Glutamatergic neuron (in vitro differentiated cells): ENCODE measurements around the gene ETF1. TPM values are rescaled to one million over a fixed set of nuclear protein-coding genes. Genes with fewer than 3 reads are reported as not detected.

Experiments
- DNase-seq: peaks from one replicate; pipeline ENCODE4 v3.0.0; 2022
- H3K27ac Mint-ChIP-seq: one replicate; pipeline ENCODE4 v1.8.0; 2020; ENCODE audit warnings: mild to moderate bottlenecking, mixed read lengths, inconsistent platforms; ENCODE audit not compliant: unreplicated experiment
- H3K27me3 Mint-ChIP-seq: one replicate; pipeline ENCODE4 v1.8.0; 2020; ENCODE audit warnings: mild to moderate bottlenecking, moderate library complexity, mixed read lengths, inconsistent platforms; ENCODE audit not compliant: unreplicated experiment
- H3K36me3 Mint-ChIP-seq: one replicate; pipeline ENCODE4 v1.8.0; 2020; ENCODE audit warnings: mild to moderate bottlenecking, mixed read lengths, inconsistent platforms; ENCODE audit not compliant: unreplicated experiment
- H3K4me1 Mint-ChIP-seq: one replicate; pipeline ENCODE4 v1.8.0; 2020; ENCODE audit warnings: mild to moderate bottlenecking, low read depth, mixed read lengths, inconsistent platforms; ENCODE audit not compliant: unreplicated experiment
- H3K4me3 Mint-ChIP-seq: one replicate; pipeline ENCODE4 v1.8.0; 2020; ENCODE audit warnings: mild to moderate bottlenecking, mixed read lengths, inconsistent platforms; ENCODE audit not compliant: unreplicated experiment
- H3K9me3 Mint-ChIP-seq: one replicate; pipeline ENCODE4 v1.8.0; 2020; ENCODE audit warnings: mild to moderate bottlenecking, moderate library complexity, mixed read lengths, inconsistent platforms; ENCODE audit not compliant: unreplicated experiment
- total RNA-seq: library from RNA; stranded (reverse); fragmentation: NEBNext Ultra II Directional; extraction: Animal tissue kit (Norgen Biotek cat#: 25700); gene quantifications from one replicate; pipeline ENCODE4 v1.2.1, GENCODE V29; 2021; ENCODE audit not compliant: unreplicated experiment
- TF ChIP-seq, protein P1 (sequence below): fragments of 200-600 bp; sonication (generic); IDR thresholded peaks from one replicate; pipeline ENCODE4 v1.5.0; 2021; ENCODE audit not compliant: partially characterized antibody, unreplicated experiment

ETF1 gene
- total RNA-seq, 1 donor from 2014 or later, result 70.4 TPM

DNA sequence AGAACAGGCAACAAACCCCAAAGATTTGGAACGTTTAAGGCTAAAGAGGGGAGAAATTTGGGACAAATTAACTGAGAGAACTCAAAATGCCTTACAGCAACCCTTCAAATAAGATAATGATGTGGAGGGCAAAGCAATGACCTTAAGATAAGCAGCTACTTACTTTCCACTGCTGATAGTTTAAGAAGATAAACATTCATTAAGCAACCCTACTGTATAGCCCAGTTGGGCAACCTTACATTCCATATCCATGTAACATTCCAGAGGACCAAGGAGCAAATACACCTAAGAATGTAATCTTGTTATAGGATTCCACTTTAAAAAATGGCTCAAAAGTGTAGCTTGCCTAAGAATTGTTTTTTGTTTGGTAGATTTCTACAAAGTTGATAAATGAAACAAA is 14.8 kb downstream of the ETF1 start:
- no peaks in the 10 kb centered on the region for H3K27me3 Mint-ChIP-seq
- no peak for DNase-seq
- H3K27ac Mint-ChIP-seq, result no peak overlapping the region
- no peak overlapping the region for H3K4me3 Mint-ChIP-seq
- H3K9me3 Mint-ChIP-seq, result no peaks in the 10 kb centered on the region
- no peaks in the 10 kb centered on the region for H3K4me1 Mint-ChIP-seq
- TF ChIP-seq, protein P1, sequence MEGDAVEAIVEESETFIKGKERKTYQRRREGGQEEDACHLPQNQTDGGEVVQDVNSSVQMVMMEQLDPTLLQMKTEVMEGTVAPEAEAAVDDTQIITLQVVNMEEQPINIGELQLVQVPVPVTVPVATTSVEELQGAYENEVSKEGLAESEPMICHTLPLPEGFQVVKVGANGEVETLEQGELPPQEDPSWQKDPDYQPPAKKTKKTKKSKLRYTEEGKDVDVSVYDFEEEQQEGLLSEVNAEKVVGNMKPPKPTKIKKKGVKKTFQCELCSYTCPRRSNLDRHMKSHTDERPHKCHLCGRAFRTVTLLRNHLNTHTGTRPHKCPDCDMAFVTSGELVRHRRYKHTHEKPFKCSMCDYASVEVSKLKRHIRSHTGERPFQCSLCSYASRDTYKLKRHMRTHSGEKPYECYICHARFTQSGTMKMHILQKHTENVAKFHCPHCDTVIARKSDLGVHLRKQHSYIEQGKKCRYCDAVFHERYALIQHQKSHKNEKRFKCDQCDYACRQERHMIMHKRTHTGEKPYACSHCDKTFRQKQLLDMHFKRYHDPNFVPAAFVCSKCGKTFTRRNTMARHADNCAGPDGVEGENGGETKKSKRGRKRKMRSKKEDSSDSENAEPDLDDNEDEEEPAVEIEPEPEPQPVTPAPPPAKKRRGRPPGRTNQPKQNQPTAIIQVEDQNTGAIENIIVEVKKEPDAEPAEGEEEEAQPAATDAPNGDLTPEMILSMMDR, result no peak
- no peaks in the 10 kb centered on the region for H3K36me3 Mint-ChIP-seq

DNA sequence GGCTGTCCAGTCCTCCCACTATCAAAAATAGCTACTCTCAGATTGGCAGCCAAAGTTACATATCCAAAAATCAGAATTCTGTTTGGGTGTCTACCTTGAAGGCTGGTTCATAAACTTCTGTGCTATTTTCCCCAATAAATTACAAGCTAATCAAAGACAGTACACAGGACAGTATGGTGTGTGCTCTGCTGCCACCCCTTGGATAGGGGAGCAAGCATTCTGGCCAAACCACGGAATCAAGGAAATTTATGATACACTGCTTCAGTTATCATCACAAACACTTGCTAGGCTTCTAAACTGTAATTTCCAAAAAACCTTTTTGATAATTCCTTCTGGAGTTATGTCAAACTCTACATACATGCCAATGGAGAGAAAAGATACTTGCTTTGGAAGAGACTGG is 15.9 kb downstream of the ETF1 start:
- H3K9me3 Mint-ChIP-seq, result no peaks in the 10 kb centered on the region

GRCh38 chr5:138523406-138523805 is 19.6 kb downstream of the ETF1 start:
- TF ChIP-seq, protein P1, result no peak
- DNase-seq, result no peak
- peak overlapping the region; percentile 2 for H3K27ac Mint-ChIP-seq
- H3K9me3 Mint-ChIP-seq, result no peaks in the 10 kb centered on the region
- no peaks in the 10 kb centered on the region for H3K27me3 Mint-ChIP-seq
- no peak overlapping the region for H3K4me3 Mint-ChIP-seq
- H3K4me1 Mint-ChIP-seq, result no peaks in the 10 kb centered on the region
- no peaks in the 10 kb centered on the region for H3K36me3 Mint-ChIP-seq

More for the DNA sequence above, 15.9 kb downstream of the ETF1 start:
- TF ChIP-seq, protein P1, result no peak
- H3K27me3 Mint-ChIP-seq, result no peaks in the 10 kb centered on the region
- no peak overlapping the region for H3K4me3 Mint-ChIP-seq
- no peak overlapping the region for H3K27ac Mint-ChIP-seq
- DNase-seq, result no peak
- no peaks in the 10 kb centered on the region for H3K36me3 Mint-ChIP-seq
- no peaks in the 10 kb centered on the region for H3K4me1 Mint-ChIP-seq

DNA sequence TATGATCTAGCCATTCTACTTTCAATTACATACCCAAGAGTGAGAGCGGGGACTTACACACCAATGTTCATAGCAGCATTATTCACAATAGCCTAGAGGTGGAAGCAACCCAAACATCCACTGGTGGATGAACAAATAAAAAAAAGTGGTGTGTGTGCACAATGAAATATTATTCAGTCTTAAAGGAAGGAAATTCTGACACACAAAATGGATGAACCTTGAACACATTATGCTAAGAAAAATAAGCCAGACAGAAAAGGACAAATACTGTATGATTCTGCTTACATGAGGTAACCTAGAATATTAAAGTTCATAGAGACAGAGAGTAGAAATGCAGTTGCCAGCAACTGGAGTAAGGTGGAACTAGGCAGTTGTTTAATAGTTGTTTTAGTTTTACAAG is 22.1 kb downstream of the ETF1 start:
- no peak for DNase-seq
- no peaks in the 10 kb centered on the region for H3K9me3 Mint-ChIP-seq
- H3K4me1 Mint-ChIP-seq, result no peaks in the 10 kb centered on the region
- TF ChIP-seq, protein P1, result no peak
- no peak overlapping the region for H3K27ac Mint-ChIP-seq
- no peaks in the 10 kb centered on the region for H3K27me3 Mint-ChIP-seq
- no peak overlapping the region for H3K4me3 Mint-ChIP-seq
- H3K36me3 Mint-ChIP-seq, result no peaks in the 10 kb centered on the region

DNA sequence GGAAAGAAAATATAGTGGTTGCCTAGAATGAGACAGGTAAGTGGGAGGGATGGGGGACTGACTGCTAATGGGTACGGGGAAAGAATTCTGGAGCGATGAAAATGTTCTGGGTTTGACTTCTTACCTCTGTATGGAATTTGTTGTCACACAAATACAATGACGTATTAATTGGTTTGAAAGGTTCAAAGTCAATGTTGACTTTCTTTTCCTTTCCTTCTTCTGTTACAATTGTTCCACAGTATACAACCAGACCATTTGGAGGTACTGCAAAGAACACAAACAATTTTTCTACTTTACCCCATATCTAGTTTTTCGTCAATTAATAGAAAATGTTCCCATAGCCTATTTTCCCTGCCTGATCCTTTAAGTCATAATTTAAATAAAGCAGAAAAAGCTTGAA is 25.6 kb downstream of the ETF1 start:
- Mint-ChIP-seq H3K27me3 (no peaks in the 10 kb centered on the region), H3K4me1 (no peaks in the 10 kb centered on the region), H3K4me3 (no peak overlapping the region), H3K27ac (no peak overlapping the region), H3K36me3 (no peaks in the 10 kb centered on the region), H3K9me3 (no peaks in the 10 kb centered on the region)
- TF ChIP-seq, protein P1, result no peak
- DNase-seq, result no peak
